Gastrocnemius medialis (tissue), 4 donors: ENCODE results near the gene INPP5B. TPM values are rescaled to one million over a fixed set of nuclear protein-coding genes. Genes with fewer than 3 reads are reported as not detected.

ENCODE experiments used
- ATAC-seq, 2 donors: fragments of 150-250 bp; one replicate each; pipeline ENCODE4 v1.9.1; 2016
- DNase-seq, 2 donors: peaks; one replicate each; pipeline ENCODE4 v3.0.0-alpha.2; 2019
- H3K27ac ChIP-seq, 4 donors: fragments of 200-600 bp; sonication (generic); 1 replicate in 1 of 4; 2 replicates in 3 of 4; pipeline ENCODE4 v1.5.1; 2016 to 2018; ENCODE audit warnings: mild to moderate bottlenecking in 2 of 4, moderate library complexity in 1 of 4
- H3K27me3 ChIP-seq, 3 donors: fragments of 200-600 bp; sonication (generic) in 2 of 3; 1 replicate in 1 of 3; 2 replicates in 2 of 3; pipeline versions ENCODE4 v1.5.1 to v1.6.0; 2016 to 2019; ENCODE audit warnings: mild to moderate bottlenecking in 1 of 3, moderate library complexity in 1 of 3
- H3K36me3 ChIP-seq, 2 donors: fragments of 200-600 bp; sonication (generic) in 1 of 2; one replicate each; pipeline ENCODE4 v1.5.1; 2017 to 2018
- H3K4me1 ChIP-seq, 2 donors: fragments of 200-600 bp; sonication (generic) in 1 of 2; one replicate each; pipeline ENCODE4 v1.5.1; 2016 to 2017; ENCODE audit warnings: mild to moderate bottlenecking in 2 of 2
- H3K4me3 ChIP-seq, 4 donors: fragments of 200-600 bp; sonication (generic) in 3 of 4; 1 replicate in 1 of 4; 2 replicates in 3 of 4; pipeline ENCODE4 v1.5.1; 2016 to 2019; ENCODE audit warnings: mild to moderate bottlenecking in 2 of 4
- H3K9me3 ChIP-seq, 3 donors: fragments of 200-600 bp; sonication (generic) in 2 of 3; 1 replicate in 1 of 3; 2 replicates in 2 of 3; pipeline ENCODE4 v1.5.1; 2016 to 2019
- CTCF ChIP-seq, 5 experiments: fragments of 450-650 bp in 3 of 5; fragments of 200-600 bp in 2 of 5; sonication (generic) in 2 of 5; IDR thresholded peaks in 4 of 5; conservative IDR thresholded peaks in 1 of 5; 1 replicate in 4 of 5; 2 replicates in 1 of 5; pipeline ENCODE4 v1.5.1; 2016 to 2019; ENCODE audit warnings: antibody characterized with exemption in 5 of 5, mild to moderate bottlenecking in 3 of 5, moderate library complexity in 3 of 5
- POLR2A ChIP-seq, 2 donors: fragments of 450-650 bp; IDR thresholded peaks; one replicate each; pipeline ENCODE4 v1.6.1; 2017; ENCODE audit warnings: antibody characterized with exemption in 2 of 2, mild to moderate bottlenecking in 2 of 2, moderate library complexity in 2 of 2
- in situ Hi-C, 4 donors: fragments of 200-750 bp; cut with MboI; loops; one replicate each; pipeline versions ENCODE4 v1.15.0 to v1.8.0; 2017; ENCODE audit warnings: low sequenced_read_pairs in 4 of 4
- intact Hi-C: fragments of 100-400 bp; cut with DNase I; formaldehyde crosslinking; loops from one replicate; pipeline ENCODE4 v1.15.1; 2023; ENCODE audit warnings: low total_unique reads
- total RNA-seq, 4 donors: library from RNA; depleted of rRNA; stranded (reverse); fragments of >200 nt; gene quantifications; one replicate each; pipeline versions ENCODE4 v1.1.0 to v1.2.3, GENCODE V29; 2016

INPP5B gene
- total RNA-seq, 4 donors from 2014 or later: 6.8 to 13.4 (median 10.1) TPM

GRCh38 chr1:37949524-37950152 lies 2.8 kb upstream of the INPP5B start:
- TF ChIP-seq CTCF (IDR thresholded peaks at IDR 0.05 in 4 of 5, conservative IDR thresholded peaks at IDR 0.05 in 1 of 5) (no peak), POLR2A (IDR thresholded peaks at IDR 0.05) (no peak)
- H3K36me3 ChIP-seq: peaks cover 0 to 6% of the 10 kb centered on the region in 2 donors
- peaks cover 10 to 23% of the 10 kb centered on the region in 2 donors for H3K4me1 ChIP-seq
- H3K4me3 ChIP-seq: no peak overlapping the region
- DNase-seq (no peak), ATAC-seq (no peak)
- in situ Hi-C loops (no loop called here), intact Hi-C loops (loop anchor here (5.0 kb wide), 2 partner anchors 78 to 137 kb away; no protein-coding TSS in a partner anchor)
- no peaks in the 10 kb centered on the region for H3K27me3 ChIP-seq
- no peaks in the 10 kb centered on the region for H3K9me3 ChIP-seq
- no peak overlapping the region for H3K27ac ChIP-seq

- TF ChIP-seq POLR2A (IDR thresholded peaks at IDR 0.05): no peak
These were observed 2.0 kb upstream of the INPP5B start for GRCh38 chr1:37948841-37949240.

GRCh38 chr1:37948166-37948565 lies 1.3 kb upstream of the INPP5B start:
- no peak for DNase-seq
- TF ChIP-seq CTCF (IDR thresholded peaks at IDR 0.05 in 4 of 5, conservative IDR thresholded peaks at IDR 0.05 in 1 of 5) (no peak), POLR2A (IDR thresholded peaks at IDR 0.05) (no peak)
- in situ Hi-C loops (no loop called here), intact Hi-C loops (loop anchor here (5.0 kb wide), 2 partner anchors 79 to 136 kb away; no protein-coding TSS in a partner anchor)
- Histone ChIP-seq H3K36me3 (peaks cover 0 to 17% of the 10 kb centered on the region in 2 donors), H3K4me3 (no peak overlapping the region), H3K27me3 (no peaks in the 10 kb centered on the region), H3K27ac (peak overlapping the region in 2 of 4 donors; percentile 89 to 92), H3K4me1 (peaks cover 10 to 23% of the 10 kb centered on the region in 2 donors), H3K9me3 (no peaks in the 10 kb centered on the region)
- no peak for ATAC-seq

More at GRCh38 chr1:37948841-37949240, 2.0 kb upstream of the INPP5B start:
- H3K4me1 ChIP-seq: peaks cover 10 to 23% of the 10 kb centered on the region in 2 donors
- DNase-seq (no peak), ATAC-seq (no peak)
- in situ Hi-C loops (no loop called here), intact Hi-C loops (loop anchor here (5.0 kb wide), 2 partner anchors 78 to 137 kb away; no protein-coding TSS in a partner anchor)
- peaks cover 0 to 10% of the 10 kb centered on the region in 2 donors for H3K36me3 ChIP-seq
- no peak overlapping the region for H3K27ac ChIP-seq
- H3K9me3 ChIP-seq: no peaks in the 10 kb centered on the region
- H3K27me3 ChIP-seq: no peaks in the 10 kb centered on the region
- no peak overlapping the region for H3K4me3 ChIP-seq

GRCh38 chr1:37947364-37947763 lies 511 bp upstream of the INPP5B start:
- Histone ChIP-seq H3K27ac (peak overlapping the region; percentile 82 to 94 (median 90)), H3K27me3 (no peaks in the 10 kb centered on the region), H3K36me3 (peaks cover 0 to 25% of the 10 kb centered on the region in 2 donors), H3K4me1 (peaks cover 10 to 23% of the 10 kb centered on the region in 2 donors), H3K4me3 (peak overlapping the region; percentile 63 to 87 (median 78)), H3K9me3 (no peaks in the 10 kb centered on the region)
- TF ChIP-seq POLR2A (IDR thresholded peaks at IDR 0.05): no peak
- no peak for TF ChIP-seq CTCF (IDR thresholded peaks at IDR 0.05 in 4 of 5, conservative IDR thresholded peaks at IDR 0.05 in 1 of 5)
- intact Hi-C loops (loop anchor here (1.0 to 5.0 kb wide), 3 partner anchors 43 to 135 kb away; partner anchors contain the start of gene SF3A3), in situ Hi-C loops (no loop called here)
- ATAC-seq: no peak
- no peak for DNase-seq
